ENCODE measurements around the gene NSRP1.
"Not testable (repeated sequence)": the region's sequence is repeated elsewhere in the genome, so short reads cannot be mapped to it uniquely, and the experiment has no call there.

Gene NSRP1

DNA sequence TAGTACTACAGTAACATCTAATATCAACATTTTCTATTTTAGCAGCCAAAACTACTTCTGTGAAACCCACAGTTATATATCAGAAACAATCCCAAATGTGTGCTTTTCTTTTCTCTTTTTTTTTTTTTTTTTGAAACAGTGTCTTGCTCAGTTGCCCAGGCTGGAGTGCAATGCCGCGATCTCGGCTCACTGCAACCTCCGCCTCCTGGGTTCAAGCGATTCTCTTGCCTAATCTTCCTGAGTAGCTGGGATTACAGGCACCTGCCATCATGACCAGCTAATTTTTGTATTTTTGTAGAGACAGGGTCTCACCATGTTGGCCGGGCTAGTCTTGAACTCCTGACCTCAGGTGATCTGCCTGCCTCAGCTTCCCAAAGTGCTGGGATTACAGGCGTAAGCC is 2.0 kb downstream of the NSRP1 start:
- not testable (repeated sequence) for DNase-seq (ENCODE audit: low read depth in 3 of 3)

DNA sequence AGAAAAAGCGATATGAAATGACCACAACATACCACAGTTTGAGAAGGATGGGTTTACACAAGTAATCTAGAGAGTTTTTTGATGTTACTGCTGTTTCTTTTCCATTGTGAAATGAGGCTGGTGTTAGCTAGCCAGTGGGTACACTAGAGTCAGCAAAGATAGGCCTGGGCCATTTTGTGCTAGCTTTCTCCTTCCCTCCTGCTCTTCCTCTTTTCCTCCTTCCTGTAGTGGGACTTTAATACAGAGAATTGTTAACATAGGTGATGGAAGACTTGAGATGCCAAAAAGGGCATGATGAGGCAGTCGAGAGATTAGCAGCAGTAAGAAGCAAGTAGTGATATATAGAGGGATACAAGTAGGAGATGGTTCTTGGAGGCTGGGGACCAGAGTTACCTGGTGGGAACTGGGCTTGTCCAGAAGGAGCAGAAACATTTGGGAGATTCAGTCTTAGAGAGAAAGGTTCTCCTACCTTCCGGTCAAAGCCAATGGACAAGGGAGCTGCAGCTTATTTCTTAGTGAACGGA is 7.7 kb downstream of the NSRP1 start:
- DNase-seq (ENCODE audit: low read depth in 3 of 3) = no peak

DNA sequence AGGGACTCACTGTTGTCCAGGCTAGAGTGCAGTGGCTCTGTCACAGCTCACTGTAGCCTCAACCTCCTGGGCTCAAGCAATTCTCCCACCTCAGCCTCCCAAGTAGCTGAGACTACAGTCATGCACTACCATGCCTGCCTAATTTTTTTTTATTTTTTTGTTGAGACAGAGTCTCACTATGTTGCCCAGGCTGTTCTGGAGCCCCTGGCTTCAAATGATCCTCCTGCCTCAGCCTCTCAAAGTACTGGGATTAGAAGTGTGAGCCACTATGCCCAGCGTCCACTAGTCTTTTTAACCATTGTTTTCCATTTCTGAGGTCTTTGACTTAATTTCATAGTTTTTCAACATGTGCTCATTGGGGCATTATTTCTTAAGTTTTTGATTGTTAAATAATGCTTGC is 13.5 kb downstream of the NSRP1 start:
- no peak for DNase-seq (ENCODE audit: low read depth in 3 of 3)

DNA sequence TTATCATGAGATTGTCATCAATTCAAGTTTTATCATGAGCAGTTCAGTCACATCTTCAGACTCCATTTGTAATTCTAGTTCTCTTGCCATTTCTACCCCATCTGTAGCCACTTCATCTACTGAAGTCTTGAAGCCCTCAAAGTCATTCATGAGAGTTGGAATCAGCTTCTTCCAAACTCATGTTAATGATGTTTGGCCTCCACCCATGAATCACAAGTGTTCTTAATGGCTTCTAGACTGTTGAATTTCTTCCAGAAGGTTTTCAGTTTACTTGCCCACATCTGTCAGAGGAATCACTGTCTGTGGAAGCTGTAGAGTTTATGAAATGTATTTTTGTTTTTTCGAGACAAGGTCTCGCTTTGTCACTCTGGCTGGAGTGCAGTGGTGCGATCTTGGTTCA is 16.0 kb downstream of the NSRP1 start:
- no peak for DNase-seq (ENCODE audit: low read depth in 3 of 3)

DNA sequence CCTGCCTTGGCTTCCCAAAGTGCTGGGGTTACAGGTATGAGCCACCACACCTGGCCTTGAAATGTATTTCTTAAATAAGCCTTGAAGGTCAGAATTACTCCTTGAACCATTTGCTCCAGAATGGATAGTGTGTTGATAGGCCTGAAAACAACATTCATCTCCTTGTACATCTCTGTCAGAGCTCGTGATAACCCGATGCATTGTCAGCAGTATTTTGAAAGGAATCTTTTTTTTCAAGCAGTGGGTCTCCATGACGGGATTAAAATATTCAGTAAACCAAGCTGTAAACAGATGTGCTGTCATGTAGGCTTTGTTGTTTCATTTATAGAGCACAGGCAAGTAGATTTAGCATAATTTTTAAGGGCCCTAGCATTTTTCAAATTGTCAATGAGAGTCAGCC is 16.6 kb downstream of the NSRP1 start:
- DNase-seq (ENCODE audit: low read depth in 3 of 3) = no peak

DNA sequence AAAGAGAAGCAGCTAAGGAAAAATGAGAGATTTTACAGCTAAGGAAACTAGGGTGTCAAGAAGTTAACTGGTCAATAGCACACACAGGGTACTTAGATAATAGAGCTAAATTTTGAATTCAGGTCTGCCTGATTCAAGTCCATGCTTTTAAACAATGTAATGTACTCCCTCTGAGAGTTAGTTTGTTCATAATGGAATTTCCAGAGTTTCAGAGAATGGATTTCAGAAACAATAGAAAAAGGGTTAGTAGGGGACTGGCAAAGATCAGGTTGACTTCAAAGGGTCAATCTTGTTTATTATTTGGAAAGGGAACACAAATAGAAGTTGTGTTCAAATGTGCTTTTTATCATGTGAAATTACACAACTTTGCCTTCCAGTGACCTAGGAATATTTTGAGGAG is 17.9 kb downstream of the NSRP1 start:
- DNase-seq (ENCODE audit: low read depth in 3 of 3) = no peak

DNA sequence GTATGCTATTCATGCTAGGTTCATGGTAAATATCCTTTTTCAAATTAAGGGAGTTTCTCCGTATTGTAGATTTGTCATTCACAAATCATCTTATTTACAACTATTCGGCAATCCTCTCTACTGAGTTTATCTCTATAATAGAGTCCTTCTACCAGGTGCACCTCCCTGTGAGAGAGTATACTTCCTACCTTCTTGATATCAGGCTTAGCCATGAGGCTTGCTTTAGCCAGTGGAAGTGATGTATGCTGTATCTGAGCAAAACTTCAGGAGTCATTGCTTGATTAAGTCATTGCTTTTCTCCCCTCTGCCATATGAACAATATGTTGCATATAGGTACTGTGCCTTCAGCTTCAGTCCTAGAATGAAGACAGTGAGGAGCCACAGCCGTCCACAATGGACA is 20.5 kb downstream of the NSRP1 start:
- no peak for DNase-seq (ENCODE audit: low read depth in 3 of 3)

DNA sequence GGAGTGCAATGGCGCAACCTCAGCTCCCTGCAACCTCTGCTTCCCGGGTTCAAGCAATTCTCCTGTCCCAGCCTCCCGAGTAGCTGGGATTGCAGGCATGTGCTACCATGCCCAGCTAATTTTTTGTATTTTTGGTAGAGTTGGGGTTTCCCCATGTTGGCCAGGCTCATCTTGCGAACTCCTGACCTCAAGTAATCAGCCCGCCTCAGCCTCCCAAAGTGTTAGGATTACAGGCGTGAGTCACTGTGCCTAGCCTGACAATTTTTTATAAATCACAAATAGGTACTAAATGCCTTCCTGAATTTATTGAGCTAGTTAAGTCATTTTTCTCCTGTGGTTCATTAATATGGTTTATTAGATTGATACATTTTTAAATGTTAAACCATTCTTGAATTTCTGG is 31.2 kb downstream of the NSRP1 start:
- DNase-seq (ENCODE audit: low read depth in 3 of 3) = not testable (repeated sequence)

DNA sequence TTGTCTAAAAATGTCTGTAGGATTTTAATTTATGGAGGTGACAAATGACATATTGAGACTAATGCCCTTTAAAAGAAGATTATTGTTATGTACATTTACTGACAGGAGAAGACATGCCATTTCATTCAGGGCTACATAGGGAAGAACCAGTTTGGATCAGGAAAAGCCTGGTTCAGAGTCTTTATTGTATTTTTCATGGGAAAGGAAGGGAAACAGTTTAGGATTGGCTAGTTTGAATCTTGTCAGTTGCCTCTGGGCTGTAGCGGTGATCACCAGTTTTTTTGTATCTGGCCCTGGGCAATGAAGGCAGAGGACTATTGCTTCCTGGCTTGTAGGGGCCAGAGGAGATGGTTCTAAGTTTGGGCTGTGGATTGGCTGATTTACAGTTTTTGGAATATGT is 31.8 kb downstream of the NSRP1 start:
- DNase-seq (ENCODE audit: low read depth in 3 of 3) = no peak

DNA sequence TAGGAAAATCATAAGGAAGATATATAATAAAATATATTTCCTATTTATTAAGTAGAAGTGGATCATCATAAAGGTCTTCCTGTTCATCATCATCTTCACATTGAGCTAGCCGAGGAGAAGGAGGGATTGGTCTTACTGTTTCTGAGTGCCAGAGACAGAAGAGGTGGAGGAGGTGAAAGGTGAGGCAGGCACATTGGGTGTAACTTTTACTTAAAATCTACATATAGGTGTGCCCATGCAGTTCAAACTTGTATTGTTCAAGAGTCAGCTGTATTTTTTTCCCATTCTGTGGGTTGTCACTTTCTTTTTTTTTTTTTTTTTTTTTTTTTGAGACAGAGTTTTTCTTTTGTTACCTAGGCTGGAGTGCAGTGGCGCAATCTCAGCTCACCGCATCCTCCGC is 34.9 kb downstream of the NSRP1 start:
- DNase-seq (ENCODE audit: low read depth in 3 of 3) = no peak

DNA sequence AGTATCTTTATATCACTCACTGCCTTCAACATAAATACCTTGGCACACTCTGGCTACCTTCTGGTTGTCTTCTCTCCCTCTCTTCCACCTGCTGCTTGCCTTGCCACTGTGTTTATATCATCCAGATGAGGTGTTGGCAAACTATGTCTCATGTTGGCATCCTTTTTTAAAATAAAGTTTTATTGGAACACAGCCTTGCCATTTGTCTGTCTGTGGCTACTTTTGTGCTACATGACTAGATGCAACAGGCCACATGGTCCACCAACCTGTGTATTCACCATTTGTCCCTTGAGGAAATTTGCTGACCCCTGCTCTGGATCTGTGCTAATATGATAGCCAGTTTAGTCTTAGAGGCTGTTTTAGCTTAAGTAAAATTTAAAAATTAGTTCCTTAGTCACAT is 36.8 kb downstream of the NSRP1 start:
- DNase-seq (ENCODE audit: low read depth in 3 of 3) = no peak

DNA sequence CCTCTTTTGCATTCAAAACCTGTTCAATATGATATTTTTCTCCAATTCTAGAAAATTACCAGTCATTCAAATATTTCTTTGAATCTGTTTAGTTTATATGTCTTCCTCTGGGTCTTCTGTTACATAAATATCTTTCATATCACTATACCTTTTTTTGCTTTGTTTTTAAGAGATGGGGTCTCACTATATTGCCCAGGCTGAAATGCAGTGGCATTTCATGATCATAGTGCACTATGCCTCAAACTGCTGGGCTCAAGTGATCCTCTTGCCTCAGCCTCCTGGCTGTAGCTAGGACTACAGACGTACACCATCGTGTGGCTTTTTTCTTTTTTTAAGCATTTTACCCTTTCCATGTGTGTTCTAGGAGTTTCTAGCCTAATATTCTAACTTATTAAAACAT is 38.8 kb downstream of the NSRP1 start:
- DNase-seq (ENCODE audit: low read depth in 3 of 3) = no peak

DNA sequence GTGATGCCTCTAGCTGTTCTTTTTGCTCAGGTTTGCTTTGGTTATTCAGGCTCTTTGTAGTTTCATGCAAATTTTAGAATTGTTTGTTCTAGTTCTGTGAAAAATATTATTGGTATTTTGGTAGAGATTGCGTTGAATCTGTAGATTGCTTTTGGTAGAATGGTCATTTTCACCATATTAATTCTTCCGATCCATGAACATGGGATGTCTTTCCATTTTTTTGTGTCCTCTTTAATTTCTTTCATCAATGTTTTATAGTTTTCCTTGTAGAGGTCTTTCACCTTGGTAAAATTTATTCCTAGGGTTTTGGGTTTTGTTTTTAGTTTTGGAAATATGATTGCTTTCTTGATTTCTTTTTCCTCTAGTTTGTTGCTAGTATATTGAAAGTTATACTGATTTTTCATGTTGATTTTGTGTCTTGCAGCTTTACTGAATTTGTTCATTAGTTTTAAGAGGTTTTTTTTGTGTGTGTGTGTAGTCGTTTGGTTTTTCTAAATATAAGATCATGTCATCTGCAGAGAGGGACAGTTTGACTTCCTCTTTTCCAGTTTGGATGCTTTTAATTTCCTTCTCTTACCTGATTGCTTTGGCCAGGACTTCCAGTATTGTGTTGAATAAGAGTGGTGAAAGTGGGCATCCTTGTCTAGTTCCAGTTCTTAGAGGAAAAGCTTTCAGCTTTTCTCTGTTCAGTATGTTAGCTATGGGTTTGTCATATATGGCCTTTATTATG is 42.4 kb downstream of the NSRP1 start:
- DNase-seq (ENCODE audit: low read depth in 3 of 3) = no peak

DNA sequence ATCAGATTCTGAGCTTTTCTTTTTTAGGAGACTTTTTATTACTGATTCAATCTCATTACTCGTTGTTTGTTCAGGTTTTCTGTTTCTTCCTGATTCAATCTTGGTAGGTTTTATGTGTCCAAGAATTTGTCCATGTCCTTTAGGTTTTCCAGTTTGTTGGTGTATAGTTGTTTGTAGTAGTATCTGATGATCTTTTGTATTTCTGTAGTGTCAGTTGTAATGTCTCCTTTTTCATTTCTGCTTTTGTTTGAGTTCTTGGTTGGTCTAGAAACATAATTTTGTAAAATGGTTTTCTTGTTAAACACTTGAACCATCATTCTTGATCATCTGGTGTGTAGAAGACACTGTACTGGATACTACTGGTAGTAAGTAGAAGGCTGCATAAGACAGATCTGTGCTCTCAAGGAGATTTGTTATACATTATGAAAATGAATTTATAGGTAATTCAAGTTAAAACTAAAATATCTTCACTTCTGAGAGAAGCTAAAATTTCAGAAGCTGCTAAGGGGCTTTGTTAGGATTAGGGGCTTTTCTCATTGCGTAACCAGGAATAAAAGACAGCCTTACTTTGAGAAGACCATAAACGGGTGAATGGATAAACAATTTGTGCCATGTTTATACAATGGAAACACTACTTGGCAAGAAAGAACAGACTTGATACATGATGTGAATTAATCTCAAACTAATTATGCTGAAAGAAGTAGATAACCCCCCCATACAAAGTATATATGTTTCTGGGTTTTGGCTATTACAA is 44.0 kb downstream of the NSRP1 start:
- DNase-seq (ENCODE audit: low read depth in 3 of 3) = no peak

DNA sequence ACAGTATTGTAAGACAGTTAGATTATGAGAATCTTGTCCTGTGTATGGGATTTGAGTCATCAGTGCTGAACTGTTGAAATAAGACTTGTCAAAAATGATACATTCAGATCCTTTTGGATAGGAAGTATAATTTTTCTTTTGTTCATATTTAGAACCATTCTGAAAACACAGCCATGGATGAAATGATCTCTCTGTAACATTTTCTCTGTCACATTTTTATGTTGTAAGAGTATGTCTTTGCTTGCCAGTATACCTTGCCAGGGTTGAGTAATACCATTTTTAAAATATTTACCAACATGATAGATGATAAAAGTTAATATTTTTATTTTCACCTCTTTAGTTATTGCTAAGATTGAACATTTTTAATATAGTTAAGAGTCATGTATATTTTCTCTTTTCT is 45.0 kb downstream of the NSRP1 start:
- no peak for DNase-seq (ENCODE audit: low read depth in 3 of 3)

DNA sequence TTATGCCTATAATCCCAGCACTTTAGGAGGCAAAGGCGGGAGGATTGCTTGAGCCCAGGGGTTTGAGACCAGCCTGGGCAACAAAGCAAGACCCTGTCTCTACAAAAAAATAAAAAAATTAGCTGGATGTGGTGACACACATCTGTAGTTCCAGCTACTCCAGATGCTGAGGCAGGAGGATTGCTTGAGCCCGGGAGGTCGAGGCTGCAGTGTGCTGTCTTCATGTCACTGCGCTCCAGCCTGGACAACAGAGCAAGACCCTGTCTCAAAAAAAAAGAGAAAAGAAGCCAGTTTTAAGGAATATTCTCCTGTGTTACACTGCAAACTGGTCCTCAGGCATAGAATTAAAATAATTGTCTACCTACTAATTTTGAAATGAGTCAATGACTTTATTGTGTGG is 47.9 kb downstream of the NSRP1 start:
- DNase-seq (ENCODE audit: low read depth in 3 of 3) = no peak

DNA sequence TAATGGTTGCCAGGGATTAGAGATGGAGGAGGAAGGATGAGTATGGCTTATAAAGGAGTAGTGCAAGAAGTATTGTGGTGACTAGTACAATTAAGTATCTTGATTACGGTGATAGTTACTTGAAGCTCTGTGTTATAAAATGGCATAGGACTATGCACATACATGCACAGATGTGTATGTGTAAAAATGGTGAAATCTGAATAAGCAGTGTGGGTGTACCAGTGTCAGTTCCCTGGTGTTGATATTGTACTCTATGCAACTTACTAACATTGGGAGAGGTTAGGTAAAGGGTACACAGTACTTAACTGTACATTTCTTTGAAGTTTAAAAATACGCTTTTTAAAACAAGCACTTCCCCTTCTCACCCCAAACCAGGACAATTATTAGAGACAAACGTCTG is 48.5 kb downstream of the NSRP1 start:
- no peak for DNase-seq (ENCODE audit: low read depth in 3 of 3)

DNA sequence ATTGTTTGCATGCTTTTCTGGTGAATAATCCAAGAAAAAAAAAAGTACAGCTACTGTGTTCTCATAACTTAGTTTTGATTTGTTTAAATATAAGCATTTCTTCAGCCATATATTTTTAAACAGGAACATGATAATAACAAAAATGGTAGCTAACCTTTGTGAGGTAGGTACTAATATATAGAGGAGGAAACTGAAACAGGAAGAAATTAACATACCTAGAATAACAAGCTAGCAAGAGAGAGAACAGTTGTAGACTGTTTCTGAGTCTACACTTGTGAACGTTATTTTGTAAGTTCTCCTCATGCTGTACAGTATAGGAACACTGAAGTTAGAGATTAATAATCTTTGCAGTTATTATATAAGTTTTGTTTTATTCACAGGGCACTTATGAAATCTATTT is 49.3 kb downstream of the NSRP1 start:
- DNase-seq (ENCODE audit: low read depth in 3 of 3) = no peak

DNA sequence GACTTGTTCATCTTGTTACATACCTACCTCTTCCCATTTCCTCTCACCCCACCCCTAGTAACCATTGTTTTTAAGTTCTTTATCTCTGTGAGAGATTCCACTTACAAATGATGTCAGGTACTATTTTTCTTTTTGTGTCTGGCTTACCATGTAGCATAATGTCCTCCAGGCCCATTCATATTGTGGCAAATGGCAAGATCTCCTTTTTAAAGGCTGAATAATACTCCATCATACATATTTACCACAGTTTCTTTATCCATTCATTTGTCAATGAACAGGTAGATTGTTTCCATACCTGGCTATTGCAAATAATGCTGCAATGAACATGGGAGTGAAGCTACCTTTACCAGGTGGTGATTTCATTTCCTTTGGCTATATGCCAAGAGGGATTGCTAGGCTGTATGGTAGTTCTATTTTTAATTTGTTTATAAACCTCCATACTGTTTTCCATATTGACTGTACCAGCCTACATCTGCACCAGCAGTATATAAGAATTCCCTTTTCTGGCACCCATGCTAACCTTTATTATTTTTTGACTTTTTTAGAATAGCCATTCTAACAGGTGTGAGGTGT is 53.9 kb downstream of the NSRP1 start:
- no peak for DNase-seq (ENCODE audit: low read depth in 3 of 3)

DNA sequence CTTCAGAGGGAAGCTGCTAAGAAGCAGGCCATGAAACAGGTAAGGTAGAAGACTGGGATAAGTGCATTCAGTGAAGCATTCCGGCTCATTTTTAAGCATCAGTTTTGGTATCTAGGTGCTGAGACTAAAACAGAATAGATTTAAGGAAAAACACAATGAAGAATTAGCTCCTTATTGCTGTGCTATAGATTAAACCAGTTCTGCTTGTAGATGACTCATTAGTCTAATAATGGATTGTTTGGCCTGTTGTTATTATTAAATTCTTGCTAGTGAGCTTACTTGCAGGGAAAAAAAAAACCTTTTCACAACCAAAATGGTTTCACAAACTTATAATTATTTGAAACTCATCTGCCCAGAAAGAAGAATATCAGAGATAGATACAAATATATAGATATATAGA is 55.9 kb downstream of the NSRP1 start:
- DNase-seq (ENCODE audit: low read depth in 3 of 3) = no peak

DNA sequence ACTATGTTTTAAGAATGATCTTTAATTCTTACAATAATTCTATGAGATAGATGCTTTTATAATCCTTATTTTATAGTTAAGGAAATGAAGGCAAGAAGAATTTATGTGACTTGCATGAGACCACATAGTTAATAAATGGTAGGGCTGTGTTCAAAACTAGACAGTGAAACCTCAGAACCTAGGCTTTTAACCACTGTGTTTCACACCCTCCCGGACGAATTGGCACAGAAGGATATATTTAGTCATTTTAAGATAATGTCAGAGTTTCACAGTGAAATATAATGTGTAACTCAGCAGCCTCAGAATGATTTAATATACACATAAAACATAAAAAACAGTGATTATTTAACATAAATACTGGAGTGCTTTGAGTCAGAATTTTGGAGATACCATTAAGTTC is 57.0 kb downstream of the NSRP1 start:
- DNase-seq (ENCODE audit: low read depth in 3 of 3) = no peak

DNA sequence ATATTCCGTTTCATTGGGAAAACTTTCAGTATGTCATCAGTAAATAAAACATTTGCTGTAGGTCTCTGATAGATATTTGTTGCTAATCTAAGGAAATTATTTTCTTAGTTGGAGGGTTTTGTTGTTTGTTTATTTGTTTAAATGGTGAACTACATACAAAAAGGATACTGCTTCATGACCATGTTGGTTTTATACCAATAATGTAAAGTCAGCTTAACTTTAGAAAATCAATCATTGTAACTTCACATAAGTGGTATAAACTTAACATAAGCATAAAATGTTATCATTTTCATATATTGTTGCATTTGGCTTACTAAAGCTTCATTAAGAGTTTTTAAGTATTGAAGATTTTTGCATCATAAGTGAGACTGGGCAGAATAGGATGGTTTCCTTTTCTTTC is 57.9 kb downstream of the NSRP1 start:
- no peak for DNase-seq (ENCODE audit: low read depth in 3 of 3)

DNA sequence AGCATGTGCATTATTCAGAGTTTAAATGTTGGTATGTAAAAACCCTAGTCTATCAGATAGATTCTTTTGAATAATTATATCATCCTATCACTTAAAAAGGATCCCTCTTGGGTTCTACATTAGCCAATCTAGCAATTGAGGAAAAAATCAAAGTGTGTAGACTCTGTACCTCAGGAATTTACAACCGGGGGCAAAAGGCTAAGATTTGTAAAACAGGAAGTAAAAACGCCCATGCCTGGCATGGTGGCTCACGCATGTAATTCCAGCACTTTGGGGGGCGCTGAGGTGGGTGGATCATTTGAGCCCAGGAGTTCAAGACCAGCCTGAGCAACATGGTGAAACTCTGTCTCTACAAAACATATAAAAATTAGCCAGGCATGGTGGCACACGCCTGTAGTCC is 60.2 kb downstream of the NSRP1 start:
- no peak for DNase-seq (ENCODE audit: low read depth in 3 of 3)

Data from stimulated activated CD4-positive, alpha-beta T cell treated with anti-CD3 and anti-CD28 coated beads, TNF-alpha, amount 100 ng/mL, for 48 hours (primary cell).